NB4 (cell line): ENCODE measurements around the gene SHLD2.
"Not testable (repeated sequence)": the region's sequence is repeated elsewhere in the genome, so short reads cannot be mapped to it uniquely, and the experiment has no call there.

Experiments
- TF ChIP-seq, protein P1 (sequence below): IDR thresholded peaks from one replicate; pipeline ENCODE4 v1.5.1; 2012; ENCODE audit warnings: low read depth, low read length
- TF ChIP-seq, protein P2 (sequence below): IDR thresholded peaks from 2 replicates; pipeline ENCODE4 v1.6.1; 2011; ENCODE audit warnings: low read depth, low read length

DNA sequence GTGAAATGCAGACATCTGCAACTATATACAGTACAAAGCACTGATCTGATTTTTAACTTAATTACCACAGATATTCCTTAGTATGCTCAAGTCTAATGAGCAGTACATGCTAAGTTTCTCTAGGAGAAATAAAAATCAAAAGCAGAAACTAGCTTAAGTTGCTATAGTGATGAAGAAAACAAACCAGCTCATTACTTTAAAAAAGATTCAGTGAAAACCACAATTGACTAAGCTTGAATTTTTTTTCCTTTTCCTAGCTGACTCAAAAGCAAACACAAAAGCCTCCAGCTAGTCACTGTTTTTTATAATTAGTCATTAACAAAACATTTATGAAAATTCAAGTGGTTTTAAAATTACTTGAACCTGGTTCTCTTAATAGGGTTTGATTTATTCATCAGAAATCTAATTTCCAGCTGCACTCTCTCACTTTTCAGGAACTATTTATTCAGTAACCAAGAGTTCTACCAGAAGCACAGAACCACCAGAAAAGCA, 10.7 kb upstream of the SHLD2 start:
- TF ChIP-seq, protein P1, sequence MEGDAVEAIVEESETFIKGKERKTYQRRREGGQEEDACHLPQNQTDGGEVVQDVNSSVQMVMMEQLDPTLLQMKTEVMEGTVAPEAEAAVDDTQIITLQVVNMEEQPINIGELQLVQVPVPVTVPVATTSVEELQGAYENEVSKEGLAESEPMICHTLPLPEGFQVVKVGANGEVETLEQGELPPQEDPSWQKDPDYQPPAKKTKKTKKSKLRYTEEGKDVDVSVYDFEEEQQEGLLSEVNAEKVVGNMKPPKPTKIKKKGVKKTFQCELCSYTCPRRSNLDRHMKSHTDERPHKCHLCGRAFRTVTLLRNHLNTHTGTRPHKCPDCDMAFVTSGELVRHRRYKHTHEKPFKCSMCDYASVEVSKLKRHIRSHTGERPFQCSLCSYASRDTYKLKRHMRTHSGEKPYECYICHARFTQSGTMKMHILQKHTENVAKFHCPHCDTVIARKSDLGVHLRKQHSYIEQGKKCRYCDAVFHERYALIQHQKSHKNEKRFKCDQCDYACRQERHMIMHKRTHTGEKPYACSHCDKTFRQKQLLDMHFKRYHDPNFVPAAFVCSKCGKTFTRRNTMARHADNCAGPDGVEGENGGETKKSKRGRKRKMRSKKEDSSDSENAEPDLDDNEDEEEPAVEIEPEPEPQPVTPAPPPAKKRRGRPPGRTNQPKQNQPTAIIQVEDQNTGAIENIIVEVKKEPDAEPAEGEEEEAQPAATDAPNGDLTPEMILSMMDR: not testable (repeated sequence)
- TF ChIP-seq, protein P2, sequence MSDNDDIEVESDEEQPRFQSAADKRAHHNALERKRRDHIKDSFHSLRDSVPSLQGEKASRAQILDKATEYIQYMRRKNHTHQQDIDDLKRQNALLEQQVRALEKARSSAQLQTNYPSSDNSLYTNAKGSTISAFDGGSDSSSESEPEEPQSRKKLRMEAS: not testable (repeated sequence)
